Daoy (cell line): ENCODE measurements around the gene DNASE1L2. TPM values are rescaled to one million over a fixed set of nuclear protein-coding genes. Genes with fewer than 3 reads are reported as not detected.
"Not testable (repeated sequence)": the region's sequence is repeated elsewhere in the genome, so short reads cannot be mapped to it uniquely, and the experiment has no call there.

Experiments
- DNase-seq: peaks from one replicate; pipeline ENCODE4 v3.0.0-alpha.2; 2015; ENCODE audit warnings: low read depth
- total RNA-seq: library from RNA; depleted of rRNA; stranded (reverse); fragments of >200 nt; shearing (Covaris generic); gene quantifications from 2 replicates; pipeline ENCODE4 v1.2.3, GENCODE V29; 2014; rRNA removed

The DNASE1L2 gene
- total RNA-seq, result 0.89 and 1.0 TPM in 2 replicates

GRCh38 chr16:2236337-2237101 lies at the start of gene DNASE1L2:
DNASE1L2 (plus strand) TSS chr16:2236444; CDS start chr16:2236817, 373 bp downstream.
- DNase-seq, result no peak

- no peak for DNase-seq
These were observed 49.7 kb upstream of the DNASE1L2 start for GRCh38 chr16:2186505-2186904.

- no peak for DNase-seq
These were observed 49.0 kb upstream of the DNASE1L2 start for GRCh38 chr16:2187212-2187611.

- no peak for DNase-seq
These were observed 47.8 kb upstream of the DNASE1L2 start for GRCh38 chr16:2188395-2188794.

GRCh38 chr16:2189252-2189893 lies 46.9 kb upstream of the DNASE1L2 start:
- no peak for DNase-seq

- no peak for DNase-seq
These were observed 46.1 kb upstream of the DNASE1L2 start for GRCh38 chr16:2190002-2190658.

- no peak for DNase-seq
These were observed 45.4 kb upstream of the DNASE1L2 start for GRCh38 chr16:2190659-2191445.

- DNase-seq, result no peak
These were observed 44.9 kb upstream of the DNASE1L2 start for GRCh38 chr16:2191446-2191706.

- DNase-seq, result peak; percentile 68
These were observed 41.9 kb upstream of the DNASE1L2 start for GRCh38 chr16:2194166-2194834.

GRCh38 chr16:2194852-2195321 lies 41.4 kb upstream of the DNASE1L2 start:
- DNase-seq, result peak; percentile 65

GRCh38 chr16:2195322-2196161 lies 40.7 kb upstream of the DNASE1L2 start:
- DNase-seq, result no peak

- peak; percentile 37 for DNase-seq
These were observed 39.9 kb upstream of the DNASE1L2 start, which contains the start of gene CASKIN1 for GRCh38 chr16:2196162-2196980. CASKIN1 (minus strand) TSS chr16:2196605; CDS start chr16:2196432, 173 bp downstream.

- no peak for DNase-seq
These were observed 39.2 kb upstream of the DNASE1L2 start for GRCh38 chr16:2196981-2197511.

- DNase-seq, result no peak
These were observed 38.5 kb upstream of the DNASE1L2 start for GRCh38 chr16:2197765-2198164.

GRCh38 chr16:2198283-2198682 lies 38.0 kb upstream of the DNASE1L2 start:
- DNase-seq, result no peak

GRCh38 chr16:2199095-2199494 lies 37.1 kb upstream of the DNASE1L2 start:
- DNase-seq, result no peak

- no peak for DNase-seq
These were observed 36.6 kb upstream of the DNASE1L2 start for GRCh38 chr16:2199621-2200139.

GRCh38 chr16:2200313-2200712 lies 35.9 kb upstream of the DNASE1L2 start:
- no peak for DNase-seq

- not testable (repeated sequence) for DNase-seq
These were observed 33.0 kb upstream of the DNASE1L2 start for GRCh38 chr16:2203119-2203688.
